Hematopoietic multipotent progenitor cell treated with erythropoietin and hydrocortisone succinate and interleukin-3 and kit ligand, for 15 days (in vitro differentiated cells): ENCODE measurements around the gene IGF1R.

Experiments
- DNase-seq: peaks from one replicate; pipeline ENCODE4 v3.0.0-alpha.2; 2015; ENCODE audit warnings: low spot score

Gene IGF1R

GRCh38 chr15:98671060-98672008, 23.0 kb downstream of the IGF1R start:
- no peak for DNase-seq

GRCh38 chr15:98673133-98673532, 24.8 kb downstream of the IGF1R start:
- no peak for DNase-seq

- peak; percentile 23 for DNase-seq
Measured at GRCh38 chr15:98674336-98674735, 26.0 kb downstream of the IGF1R start.

- no peak for DNase-seq
Measured at GRCh38 chr15:98676586-98677270, 28.4 kb downstream of the IGF1R start.

- no peak for DNase-seq
Measured at GRCh38 chr15:98677345-98678059, 29.2 kb downstream of the IGF1R start.

GRCh38 chr15:98678484-98678883, 30.1 kb downstream of the IGF1R start:
- no peak for DNase-seq

GRCh38 chr15:98681061-98681460, 32.7 kb downstream of the IGF1R start:
- DNase-seq: no peak

- no peak for DNase-seq
Measured at GRCh38 chr15:98682992-98683701, 34.8 kb downstream of the IGF1R start.

GRCh38 chr15:98683831-98684230, 35.5 kb downstream of the IGF1R start:
- DNase-seq: no peak

- DNase-seq: no peak
Measured at GRCh38 chr15:98684436-98684835, 36.1 kb downstream of the IGF1R start.

- no peak for DNase-seq
Measured at GRCh38 chr15:98684995-98685525, 36.7 kb downstream of the IGF1R start.

GRCh38 chr15:98686983-98687382, 38.6 kb downstream of the IGF1R start:
- DNase-seq: no peak

GRCh38 chr15:98689431-98689861, 41.1 kb downstream of the IGF1R start:
- DNase-seq: no peak

GRCh38 chr15:98690272-98690950, 42.1 kb downstream of the IGF1R start:
- no peak for DNase-seq

GRCh38 chr15:98692213-98692612, 43.9 kb downstream of the IGF1R start:
- no peak for DNase-seq

- no peak for DNase-seq
Measured at GRCh38 chr15:98694161-98694560, 45.8 kb downstream of the IGF1R start.

GRCh38 chr15:98698792-98699191, 50.5 kb downstream of the IGF1R start:
- DNase-seq: no peak

- no peak for DNase-seq
Measured at GRCh38 chr15:98699591-98700424, 51.5 kb downstream of the IGF1R start.

GRCh38 chr15:98700519-98700918, 52.2 kb downstream of the IGF1R start:
- no peak for DNase-seq

GRCh38 chr15:98703126-98703685, 54.9 kb downstream of the IGF1R start:
- DNase-seq: peak; percentile 39
